MM.1S (cell line): ENCODE measurements around the gene KRT10.

Experiments used
- DNase-seq: peaks from one replicate; pipeline ENCODE4 v3.0.0-alpha.2; 2015
- H2AFZ ChIP-seq: fragments of 300-600 bp; sonication (generic); 2 replicates; pipeline ENCODE4 v1.6.0; 2016; ENCODE audit warnings: antibody characterized with exemption, low read length
- H3F3A ChIP-seq: fragments of 300-600 bp; sonication (generic); 2 replicates; pipeline ENCODE4 v1.6.1; 2016; ENCODE audit warnings: mild to moderate bottlenecking, antibody characterized with exemption, low read length, moderate library complexity, mixed read lengths; ENCODE audit not compliant: insufficient read depth
- H3K27ac ChIP-seq: fragments of 300-600 bp; sonication (generic); 2 replicates; pipeline ENCODE4 v1.5.1; 2016; ENCODE audit warnings: mild to moderate bottlenecking, low read length
- H3K27me3 ChIP-seq: fragments of 300-600 bp; sonication (generic); replicated peaks from 2 replicates; pipeline ENCODE4 v1.6.0; 2016; ENCODE audit warnings: low read length; ENCODE audit not compliant: insufficient read depth
- H3K36me3 ChIP-seq: fragments of 300-600 bp; sonication (generic); replicated peaks from 2 replicates; pipeline ENCODE4 v1.6.1; 2016; ENCODE audit warnings: mild to moderate bottlenecking, low read length, mixed read lengths; ENCODE audit not compliant: insufficient read depth
- H3K4me1 ChIP-seq: fragments of 300-600 bp; sonication (generic); 2 replicates; pipeline ENCODE4 v1.6.1; 2016; ENCODE audit warnings: low read length, mixed read lengths
- H3K4me2 ChIP-seq: fragments of 300-600 bp; sonication (generic); 2 replicates; pipeline ENCODE4 v1.6.0; 2016; ENCODE audit warnings: low read depth, low read length
- H3K4me3 ChIP-seq: fragments of 300-600 bp; sonication (generic); 2 replicates; pipeline ENCODE4 v1.5.1; 2016; ENCODE audit warnings: low read length, mixed read lengths
- H3K79me2 ChIP-seq: fragments of 300-600 bp; sonication (generic); 2 replicates; pipeline ENCODE4 v1.6.1; 2016; ENCODE audit warnings: mixed run types, low read length, mixed read lengths
- H3K9ac ChIP-seq: fragments of 300-600 bp; sonication (generic); 2 replicates; pipeline ENCODE4 v1.6.1; 2016; ENCODE audit warnings: low read length, mixed read lengths
- H3K9me2 ChIP-seq: fragments of 300-600 bp; sonication (generic); replicated peaks from 2 replicates; pipeline ENCODE4 v1.6.1; 2016; ENCODE audit warnings: mild to moderate bottlenecking, low read length, mixed read lengths; ENCODE audit not compliant: insufficient read depth
- H3K9me3 ChIP-seq: fragments of 300-600 bp; sonication (generic); replicated peaks from 2 replicates; pipeline ENCODE4 v1.6.1; 2016; ENCODE audit warnings: mild to moderate bottlenecking, low read length, mixed read lengths; ENCODE audit not compliant: insufficient read depth
- H4K20me1 ChIP-seq: fragments of 300-600 bp; sonication (generic); 2 replicates; pipeline ENCODE4 v1.6.1; 2016; ENCODE audit warnings: mild to moderate bottlenecking, low read length, moderate library complexity, mixed read lengths; ENCODE audit not compliant: insufficient read depth
- CTCF ChIP-seq: fragments of 300-600 bp; sonication (generic); IDR thresholded peaks from 2 replicates; pipeline ENCODE4 v1.5.1; 2016; ENCODE audit warnings: antibody characterized with exemption, low read length, mixed read lengths
- EZH2 ChIP-seq: fragments of 300-600 bp; sonication (generic); optimal IDR thresholded peaks from 2 replicates; pipeline ENCODE3; 2017; ENCODE audit warnings: low read depth, mild to moderate bottlenecking, antibody characterized with exemption, low read length, mixed read lengths
- EZH2phosphoT487 ChIP-seq: fragments of 300-600 bp; sonication (generic); IDR thresholded peaks from 2 replicates; pipeline ENCODE4 v1.6.1; 2018; ENCODE audit warnings: antibody characterized with exemption, low read length

Gene KRT10

GRCh38 chr17:40801157-40801556 lies 21.3 kb downstream of the KRT10 start:
- no peaks in the 10 kb centered on the region for H3K79me2 ChIP-seq
- no peaks in the 10 kb centered on the region for H3K27me3 ChIP-seq
- no peak overlapping the region for H3K4me3 ChIP-seq
- no peaks in the 10 kb centered on the region for H3F3A ChIP-seq
- TF ChIP-seq EZH2: no peak
- no peaks in the 10 kb centered on the region for H3K9me2 ChIP-seq
- H2AFZ ChIP-seq: no peak overlapping the region
- no peak overlapping the region for H3K27ac ChIP-seq
- no peak overlapping the region for H3K4me2 ChIP-seq
- no peak overlapping the region for H3K9ac ChIP-seq
- H3K36me3 ChIP-seq: no peaks in the 10 kb centered on the region
- no peaks in the 10 kb centered on the region for H4K20me1 ChIP-seq
- no peaks in the 10 kb centered on the region for H3K9me3 ChIP-seq
- DNase-seq: no peak
- H3K4me1 ChIP-seq: no peaks in the 10 kb centered on the region

GRCh38 chr17:40800381-40800780 lies 22.0 kb downstream of the KRT10 start:
- H3K79me2 ChIP-seq: no peaks in the 10 kb centered on the region
- H3K9me2 ChIP-seq: no peaks in the 10 kb centered on the region
- TF ChIP-seq CTCF (no peak), EZH2phosphoT487 (no peak), EZH2 (no peak)
- H3F3A ChIP-seq: no peaks in the 10 kb centered on the region
- no peak overlapping the region for H3K4me3 ChIP-seq
- H3K36me3 ChIP-seq: no peaks in the 10 kb centered on the region
- H3K4me2 ChIP-seq: no peak overlapping the region
- no peaks in the 10 kb centered on the region for H3K9me3 ChIP-seq
- no peak overlapping the region for H3K27ac ChIP-seq
- no peaks in the 10 kb centered on the region for H4K20me1 ChIP-seq
- H3K9ac ChIP-seq: no peak overlapping the region
- no peaks in the 10 kb centered on the region for H3K27me3 ChIP-seq
- H3K4me1 ChIP-seq: no peaks in the 10 kb centered on the region
- no peak overlapping the region for H2AFZ ChIP-seq
- DNase-seq: no peak

- H3K36me3 ChIP-seq: no peaks in the 10 kb centered on the region
- no peaks in the 10 kb centered on the region for H3F3A ChIP-seq
- no peaks in the 10 kb centered on the region for H3K9me3 ChIP-seq
- no peak within 1 kb of the TSS for H3K4me3 ChIP-seq
- no peak for TF ChIP-seq EZH2phosphoT487
- no peak for TF ChIP-seq CTCF
- no peak for TF ChIP-seq EZH2
- no peak for DNase-seq
- H3K4me1 ChIP-seq: no peaks in the 10 kb centered on the region
- no peaks in the 10 kb centered on the region for H3K9me2 ChIP-seq
- no peak within 1 kb of the TSS for H3K27ac ChIP-seq
- no peaks in the 10 kb centered on the region for H3K79me2 ChIP-seq
- H2AFZ ChIP-seq: no peak within 1 kb of the TSS
- no peak within 1 kb of the TSS for H3K9ac ChIP-seq
- no peak within 1 kb of the TSS for H3K4me2 ChIP-seq
- H3K27me3 ChIP-seq: no peaks in the 10 kb centered on the region
- H4K20me1 ChIP-seq: no peaks in the 10 kb centered on the region
Measured at GRCh38 chr17:40799859-40800258, 22.6 kb downstream of the KRT10 start, which contains the start of gene KRT28. KRT28 (minus strand) TSS chr17:40799959; CDS start chr17:40799893, 66 bp downstream.

GRCh38 chr17:40796846-40797245 lies 25.6 kb downstream of the KRT10 start:
- TF ChIP-seq CTCF: no peak
- no peak for TF ChIP-seq EZH2
- TF ChIP-seq EZH2phosphoT487: no peak
- H2AFZ ChIP-seq: no peak overlapping the region

More at GRCh38 chr17:40796846-40797245, 25.6 kb downstream of the KRT10 start:
- Histone ChIP-seq H3K9me2 (no peaks in the 10 kb centered on the region), H3K4me3 (no peak overlapping the region), H3F3A (no peaks in the 10 kb centered on the region), H3K9me3 (no peaks in the 10 kb centered on the region), H3K9ac (no peak overlapping the region), H3K36me3 (no peaks in the 10 kb centered on the region), H3K27me3 (no peaks in the 10 kb centered on the region), H3K4me2 (no peak overlapping the region), H3K27ac (no peak overlapping the region), H4K20me1 (no peaks in the 10 kb centered on the region), H3K79me2 (no peaks in the 10 kb centered on the region), H3K4me1 (no peaks in the 10 kb centered on the region)
- DNase-seq: no peak
